Measurements from ENCODE around the gene MAPK8IP2. TPM values are rescaled to one million over a fixed set of nuclear protein-coding genes. Genes with fewer than 3 reads are reported as not detected.

The MAPK8IP2 gene
- total and polyA plus RNA-seq, 10 of the 15 experiments (the other 5 are each of a cell fraction or from before 2014, with no cell fraction given): 0.01 to 0.13 (median 0.06) TPM; not detected in 4

DNA sequence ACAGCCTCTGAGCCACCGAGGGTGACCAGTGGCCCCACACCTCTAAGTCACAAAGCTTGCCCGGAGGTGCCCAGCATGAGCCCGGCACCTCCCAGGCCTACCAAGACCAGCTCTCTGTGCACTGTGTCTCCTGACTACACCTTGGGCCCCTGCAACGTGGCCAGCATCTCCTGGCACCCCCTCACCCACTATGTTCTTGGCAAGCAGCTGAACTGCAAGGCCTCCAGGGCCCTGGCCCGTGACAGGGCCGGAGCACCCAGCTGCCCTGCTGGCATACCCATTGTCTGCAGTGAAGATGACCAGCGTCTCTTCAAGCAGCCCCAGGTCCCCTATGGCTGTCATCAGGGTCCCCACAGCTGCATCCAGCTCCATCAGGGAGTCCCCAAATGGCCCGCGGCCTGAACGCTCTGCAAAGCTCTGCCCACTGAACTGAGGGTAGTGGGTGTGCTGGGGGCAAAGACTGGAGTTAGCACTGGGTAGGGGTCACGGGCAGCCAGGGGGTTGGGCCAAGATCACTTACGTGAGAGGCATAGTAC, 25.8 kb downstream of the MAPK8IP2 start (continued):
- TF ChIP-seq, protein P1, sequence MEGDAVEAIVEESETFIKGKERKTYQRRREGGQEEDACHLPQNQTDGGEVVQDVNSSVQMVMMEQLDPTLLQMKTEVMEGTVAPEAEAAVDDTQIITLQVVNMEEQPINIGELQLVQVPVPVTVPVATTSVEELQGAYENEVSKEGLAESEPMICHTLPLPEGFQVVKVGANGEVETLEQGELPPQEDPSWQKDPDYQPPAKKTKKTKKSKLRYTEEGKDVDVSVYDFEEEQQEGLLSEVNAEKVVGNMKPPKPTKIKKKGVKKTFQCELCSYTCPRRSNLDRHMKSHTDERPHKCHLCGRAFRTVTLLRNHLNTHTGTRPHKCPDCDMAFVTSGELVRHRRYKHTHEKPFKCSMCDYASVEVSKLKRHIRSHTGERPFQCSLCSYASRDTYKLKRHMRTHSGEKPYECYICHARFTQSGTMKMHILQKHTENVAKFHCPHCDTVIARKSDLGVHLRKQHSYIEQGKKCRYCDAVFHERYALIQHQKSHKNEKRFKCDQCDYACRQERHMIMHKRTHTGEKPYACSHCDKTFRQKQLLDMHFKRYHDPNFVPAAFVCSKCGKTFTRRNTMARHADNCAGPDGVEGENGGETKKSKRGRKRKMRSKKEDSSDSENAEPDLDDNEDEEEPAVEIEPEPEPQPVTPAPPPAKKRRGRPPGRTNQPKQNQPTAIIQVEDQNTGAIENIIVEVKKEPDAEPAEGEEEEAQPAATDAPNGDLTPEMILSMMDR (IDR thresholded peaks at IDR 0.05 in 2 of 3, conservative IDR thresholded peaks at IDR 0.05 in 1 of 3; ENCODE audit: control insufficient read depth in 2 of 3, extremely low read depth in 1 of 3, insufficient read depth in 1 of 3, low read depth in 3 of 3, low read length in 3 of 3): no peak
- TF ChIP-seq, protein P2, sequence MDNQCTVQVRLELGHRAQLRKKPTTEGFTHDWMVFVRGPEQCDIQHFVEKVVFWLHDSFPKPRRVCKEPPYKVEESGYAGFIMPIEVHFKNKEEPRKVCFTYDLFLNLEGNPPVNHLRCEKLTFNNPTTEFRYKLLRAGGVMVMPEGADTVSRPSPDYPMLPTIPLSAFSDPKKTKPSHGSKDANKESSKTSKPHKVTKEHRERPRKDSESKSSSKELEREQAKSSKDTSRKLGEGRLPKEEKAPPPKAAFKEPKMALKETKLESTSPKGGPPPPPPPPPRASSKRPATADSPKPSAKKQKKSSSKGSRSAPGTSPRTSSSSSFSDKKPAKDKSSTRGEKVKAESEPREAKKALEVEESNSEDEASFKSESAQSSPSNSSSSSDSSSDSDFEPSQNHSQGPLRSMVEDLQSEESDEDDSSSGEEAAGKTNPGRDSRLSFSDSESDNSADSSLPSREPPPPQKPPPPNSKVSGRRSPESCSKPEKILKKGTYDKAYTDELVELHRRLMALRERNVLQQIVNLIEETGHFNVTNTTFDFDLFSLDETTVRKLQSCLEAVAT (IDR thresholded peaks at IDR 0.05): no peak

DNA sequence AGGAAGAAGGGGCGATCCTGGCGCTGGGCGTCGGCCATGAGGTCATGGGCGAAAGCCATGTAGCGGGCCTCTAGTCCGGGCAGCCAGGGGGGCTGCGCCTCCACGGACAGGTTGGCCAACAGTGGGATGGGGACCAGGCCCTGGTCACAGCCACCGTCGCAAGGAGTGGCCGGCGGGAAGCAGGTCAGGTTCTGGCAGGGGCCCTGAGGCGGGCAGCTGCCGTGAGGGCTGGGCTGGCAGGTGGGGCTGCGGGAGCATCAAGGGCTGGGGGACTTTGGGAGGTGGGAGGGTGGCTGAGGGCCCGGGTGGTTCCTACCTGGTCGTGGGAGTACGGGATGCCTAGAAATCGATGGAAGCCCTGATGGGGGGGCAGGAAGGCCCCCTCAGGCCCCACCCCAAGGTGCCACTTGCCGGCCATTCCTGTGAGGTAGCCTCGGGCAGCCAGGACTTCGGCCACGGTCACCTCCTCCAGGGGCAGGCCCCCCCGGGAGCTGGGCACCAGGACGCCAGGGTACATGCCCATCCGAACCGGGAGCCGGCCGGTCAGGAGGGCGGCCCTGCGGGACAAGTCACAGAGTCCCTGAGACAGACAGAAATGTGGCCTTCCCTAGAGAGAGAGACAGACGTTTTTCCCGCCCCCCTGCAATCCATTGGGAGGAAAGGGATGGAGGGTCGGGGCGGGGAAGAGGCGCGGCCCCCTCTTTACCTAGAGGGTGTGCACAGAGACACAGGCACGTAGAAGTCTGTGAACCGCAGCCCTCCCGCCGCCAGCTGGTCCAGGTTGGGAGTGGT, 26.5 kb downstream of the MAPK8IP2 start:
- no peak for DNase-seq (ENCODE audit: low read depth, low spot score)
- H3K79me2 ChIP-seq (ENCODE audit: control insufficient read depth, insufficient read depth, low read length): peaks cover 11% of the 10 kb centered on the region

More for the DNA sequence above, 26.5 kb downstream of the MAPK8IP2 start:
- Histone ChIP-seq H3K9me3 (replicated peaks; ENCODE audit: control insufficient read depth, insufficient read depth, low read length) (no peaks in the 10 kb centered on the region), H2AFZ (ENCODE audit: control insufficient read depth, low read depth, low read length) (peak overlapping the region; percentile 76; the same call in 1 of the 2 replicates), H3K9ac (ENCODE audit: control insufficient read depth, insufficient read depth, low read length) (peak overlapping the region; percentile 87), H3K4me1 (ENCODE audit: control insufficient read depth, insufficient read depth, low read length) (peaks cover 15% of the 10 kb centered on the region), H4K20me1 (ENCODE audit: control insufficient read depth, insufficient read depth) (no peaks in the 10 kb centered on the region), H3K27ac (ENCODE audit: control insufficient read depth, insufficient read depth) (peak overlapping the region; percentile 79), H3K4me3 (peak overlapping the region; percentile 95), H3K36me3 (ENCODE audit: control insufficient read depth in 2 of 2, insufficient read depth in 2 of 2, low read length in 1 of 2) (no peaks in the 10 kb centered on the region; a peak in 2 of 4 replicates), H3K4me2 (ENCODE audit: control insufficient read depth, insufficient read depth) (peak overlapping the region; percentile 85), H3K27me3 (replicated peaks in 1 of 2; ENCODE audit: control insufficient read depth in 2 of 2, insufficient read depth in 2 of 2, low read length in 1 of 2) (no peaks in the 10 kb centered on the region)
- WGBS (ENCODE audit: insufficient coverage, insufficient replicate concordance, low lambda C conversion rate, missing lambda C conversion rate): 55% methylated on average over 37 of the region's 42 CpGs
- in situ Hi-C loops (cut with MboI): no loop called here
- ATAC-seq (peak; percentile 59), FAIRE-seq (no peak)
- ChIA-PET SMC1A (ENCODE audit: uncharacterized antibody, unreplicated experiment) (interaction anchor here (1.1 kb wide), 1 partner anchor 65 kb away, joined by 5 read pairs; no protein-coding TSS in a partner anchor), CTCF (interaction anchor here (1.0 to 1.3 kb wide), 2 partner anchors 73 to 101 kb away, joined by 3 read pairs; partner anchors contain the start of gene SCO2), POLR2A (interaction anchor here (2.2 kb wide), 1 partner anchor 45 kb away, joined by 6 read pairs; the partner anchor contains the start of gene CHKB), RAD21 (ENCODE audit: unreplicated experiment) (interaction anchor here (0.8 kb wide), 1 partner anchor 119 kb away, joined by 3 read pairs; the partner anchor contains the start of genes LMF2 and NCAPH2)
- no TSS peak for BruUV-seq (replicated peaks)
- TF ChIP-seq ZZZ3 (IDR thresholded peaks at IDR 0.05; ENCODE audit: control insufficient read depth, insufficient read length, low read depth) (no peak), IKZF1 (conservative IDR thresholded peaks at IDR 0.05) (0 out of 2 replicates have a peak, but pooled peaks have one; percentile 13)
- intact Hi-C loops (cut with micrococcal nuclease; ENCODE audit: unreplicated experiment): no loop called here
